AG04450 (cell line): ENCODE measurements around the gene COX5A. TPM values are rescaled to one million over a fixed set of nuclear protein-coding genes. Genes with fewer than 3 reads are reported as not detected.

ENCODE experiments used
- CTCF ChIA-PET: fragments of 300-600, 350-600 bp; formaldehyde crosslinking; extraction: SDS; loops from one replicate; lab custom pipeline; 2022; ENCODE audit warnings: antibody characterized with exemption, inconsistent platforms; lab: Charles Lee
- POLR2A ChIA-PET: fragments of 350-600 bp; formaldehyde crosslinking; extraction: SDS; loops from one replicate; lab custom pipeline; 2021; ENCODE audit warnings: antibody characterized with exemption, inconsistent platforms; lab: Yijun Ruan, JAX
- DNase-seq: peaks from one replicate; pipeline ENCODE4 v3.0.0-alpha.2; 2011; ENCODE audit warnings: low read depth, low spot score
- H3K27ac ChIP-seq: one replicate; pipeline ENCODE4 v1.5.1; 2012; ENCODE audit warnings: low read depth, low read length, control low read depth
- H3K27me3 ChIP-seq: one replicate; pipeline ENCODE4 v1.6.0; 2012; ENCODE audit warnings: low read length; ENCODE audit not compliant: control insufficient read depth, insufficient read depth
- H3K4me3 ChIP-seq: 2 replicates; pipeline ENCODE4 v1.5.1; 2011; ENCODE audit warnings: mild to moderate bottlenecking, low read depth, low read length, control low read depth
- H3K9me3 ChIP-seq: 2 replicates; pipeline ENCODE4 v1.5.1; 2012; ENCODE audit warnings: low read length; ENCODE audit not compliant: control insufficient read depth, insufficient read depth
- polyA plus RNA-seq: library from polyadenylated mRNA; depleted of rRNA; stranded (reverse); fragments of >200 nt; gene quantifications from 2 replicates; pipeline ENCODE4 v1.2.3, GENCODE V29; 2011
- TF ChIP-seq, protein P1 (sequence below): IDR thresholded peaks from 2 replicates; pipeline ENCODE4 v1.5.1; 2011; ENCODE audit warnings: low read depth, low read length, control low read depth, inconsistent platforms

Gene COX5A
- polyA plus RNA-seq, 1 experiment, result 147 TPM

- H3K9me3 ChIP-seq, result peaks cover 9% of the 10 kb centered on the region; the same call in 1 of the 2 replicates
- H3K27me3 ChIP-seq, result no peaks in the 10 kb centered on the region
- POLR2A ChIA-PET, result interaction anchor here (1.4 kb wide), 1 partner anchor 11 kb away, joined by 5 read pairs; the partner anchor contains the start of gene SCAMP2
- no peak for DNase-seq
- no peak overlapping the region for H3K4me3 ChIP-seq
- TF ChIP-seq, protein P1, sequence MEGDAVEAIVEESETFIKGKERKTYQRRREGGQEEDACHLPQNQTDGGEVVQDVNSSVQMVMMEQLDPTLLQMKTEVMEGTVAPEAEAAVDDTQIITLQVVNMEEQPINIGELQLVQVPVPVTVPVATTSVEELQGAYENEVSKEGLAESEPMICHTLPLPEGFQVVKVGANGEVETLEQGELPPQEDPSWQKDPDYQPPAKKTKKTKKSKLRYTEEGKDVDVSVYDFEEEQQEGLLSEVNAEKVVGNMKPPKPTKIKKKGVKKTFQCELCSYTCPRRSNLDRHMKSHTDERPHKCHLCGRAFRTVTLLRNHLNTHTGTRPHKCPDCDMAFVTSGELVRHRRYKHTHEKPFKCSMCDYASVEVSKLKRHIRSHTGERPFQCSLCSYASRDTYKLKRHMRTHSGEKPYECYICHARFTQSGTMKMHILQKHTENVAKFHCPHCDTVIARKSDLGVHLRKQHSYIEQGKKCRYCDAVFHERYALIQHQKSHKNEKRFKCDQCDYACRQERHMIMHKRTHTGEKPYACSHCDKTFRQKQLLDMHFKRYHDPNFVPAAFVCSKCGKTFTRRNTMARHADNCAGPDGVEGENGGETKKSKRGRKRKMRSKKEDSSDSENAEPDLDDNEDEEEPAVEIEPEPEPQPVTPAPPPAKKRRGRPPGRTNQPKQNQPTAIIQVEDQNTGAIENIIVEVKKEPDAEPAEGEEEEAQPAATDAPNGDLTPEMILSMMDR, result no peak
- CTCF ChIA-PET, result interaction anchor here (3.0 kb wide), 1 partner anchor 17 kb away, joined by 20 read pairs; no protein-coding TSS in a partner anchor
- no peak overlapping the region for H3K27ac ChIP-seq
Observed at GRCh38 chr15:74884428-74885223, 53.2 kb downstream of the COX5A start.

GRCh38 chr15:74882528-74882927 is 55.3 kb downstream of the COX5A start:
- TF ChIP-seq, protein P1, result no peak
- DNase-seq, result no peak
- Histone ChIP-seq H3K9me3 (peaks cover 9% of the 10 kb centered on the region; the same call in 1 of the 2 replicates), H3K27ac (no peak overlapping the region), H3K4me3 (no peak overlapping the region), H3K27me3 (no peaks in the 10 kb centered on the region)
- ChIA-PET POLR2A (no interaction called here), CTCF (interaction anchor here (1.7 to 3.0 kb wide), 2 partner anchors 19 to 20 kb away, joined by 10 to 20 read pairs; no protein-coding TSS in a partner anchor)

GRCh38 chr15:74878273-74878672 is 59.6 kb downstream of the COX5A start:
- Histone ChIP-seq H3K27me3 (peaks cover 5% of the 10 kb centered on the region), H3K9me3 (peaks cover 9% of the 10 kb centered on the region; the same call in 1 of the 2 replicates), H3K4me3 (no peak overlapping the region), H3K27ac (no peak overlapping the region)
- no peak for DNase-seq
- ChIA-PET CTCF (no interaction called here), POLR2A (no interaction called here)
- TF ChIP-seq, protein P1, result no peak

- ChIA-PET CTCF (interaction anchor here (1.2 to 2.1 kb wide), 2 partner anchors 27 to 28 kb away, joined by 4 to 15 read pairs; no protein-coding TSS in a partner anchor), POLR2A (interaction anchor here (0.6 to 1.4 kb wide), 3 partner anchors 11 to 197 kb away, joined by 4 to 7 read pairs (median 5); no protein-coding TSS in a partner anchor)
- Histone ChIP-seq H3K27ac (peak overlapping the region; percentile 39), H3K9me3 (no peaks in the 10 kb centered on the region), H3K4me3 (peak overlapping the region; percentile 93), H3K27me3 (peaks cover 5% of the 10 kb centered on the region)
- DNase-seq, result no peak
- TF ChIP-seq, protein P1, result no peak
Observed at GRCh38 chr15:74873756-74874424, 64.0 kb downstream of the COX5A start.
